ENCODE data around the gene CD200R1L.

DNA sequence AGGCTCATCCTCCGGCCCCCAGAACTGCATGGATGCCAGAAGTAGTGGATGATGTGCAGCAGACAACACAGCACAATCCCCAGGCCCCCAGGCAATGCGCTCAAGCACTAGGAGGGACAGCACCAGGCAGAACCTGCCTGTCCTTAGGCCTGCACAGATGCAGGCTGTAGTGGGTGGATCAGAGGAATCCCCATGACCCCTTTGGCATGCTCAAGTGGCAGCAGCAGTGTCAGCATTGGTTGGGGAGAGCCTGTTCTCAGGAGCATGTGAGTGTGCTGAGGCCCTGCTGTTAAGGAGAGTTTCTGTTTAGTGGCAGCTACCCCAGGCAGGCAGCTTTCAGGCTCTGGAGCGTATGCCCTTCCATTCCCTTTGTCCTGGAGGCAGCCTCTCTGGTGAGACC is 25.1 kb upstream of the CD200R1L start:
- no peak for TF ChIP-seq SIN3A (IDR thresholded peaks at IDR 0.05; ENCODE audit: borderline replicate concordance, insufficient read depth, low read length)
- TF ChIP-seq POLR2AphosphoS5 (IDR thresholded peaks at IDR 0.05; ENCODE audit: low read depth, low read length) = no peak
- TF ChIP-seq TAF1 (IDR thresholded peaks at IDR 0.05; ENCODE audit: borderline replicate concordance, insufficient read depth, low read length) = no peak

Measured in PFSK-1 (cell line).